Endothelial cell of umbilical vein (primary cell): Measurements from ENCODE around the gene NDUFB10. TPM values are rescaled to one million over a fixed set of nuclear protein-coding genes. Genes with fewer than 3 reads are reported as not detected.

Experiments used
- BruUV-seq: library from RNA; stranded (reverse); fragments of 400-500 nt; replicated peaks from 2 replicates; lab custom pipeline; 2021; lab: Mats Ljungman, UMichigan
- CTCF ChIA-PET: fragments of 300-600, 350-600 bp; sonication (Branson Sonifier 250); formaldehyde crosslinking; loops from one replicate; lab custom pipeline; 2021; ENCODE audit warnings: antibody characterized with exemption, inconsistent platforms; lab: Charles Lee
- POLR2A ChIA-PET: fragments of 300-600, 350-600 bp; sonication (Branson Sonifier 250); formaldehyde crosslinking; loops from one replicate; lab custom pipeline; 2021; ENCODE audit warnings: antibody characterized with exemption, inconsistent platforms; lab: Charles Lee
- DNase-seq: peaks from one replicate; pipeline ENCODE4 v3.0.0-alpha.2; 2011; ENCODE audit warnings: low read depth, low spot score
- FAIRE-seq: peaks from 2 replicates; lab custom pipeline; 2011; peaks lifted over from hg19 to GRCh38; lab: Jason Lieb, UNC
- H2AFZ ChIP-seq: 2 replicates; pipeline ENCODE4 v1.6.0; 2012; ENCODE audit warnings: low read depth, low read length, control low read depth, inconsistent platforms
- H3K27ac ChIP-seq: 2 replicates; pipeline ENCODE4 v1.5.1; 2011; ENCODE audit warnings: low read depth, mild to moderate bottlenecking, control low read depth, low read length, moderate library complexity; ENCODE audit not compliant: insufficient read depth
- H3K27me3 ChIP-seq, 2 experiments: 2 replicates each; pipeline versions ENCODE4 v1.6.0 to v1.6.1; 2011; ENCODE audit warnings: low read length in 2 of 2, mixed read lengths in 1 of 2; ENCODE audit not compliant: control insufficient read depth in 2 of 2, insufficient read depth in 2 of 2
- H3K36me3 ChIP-seq, 2 experiments: 2 replicates in 1 of 2; 3 replicates in 1 of 2; pipeline ENCODE4 v1.5.1; 2011; ENCODE audit warnings: low read length in 2 of 2, mild to moderate bottlenecking in 1 of 2, moderate library complexity in 1 of 2; ENCODE audit not compliant: control insufficient read depth in 2 of 2, insufficient read depth in 2 of 2; ENCODE audit errors: extremely low read depth in 1 of 2
- H3K4me1 ChIP-seq: 3 replicates; pipeline ENCODE4 v1.5.1; 2011; ENCODE audit warnings: mild to moderate bottlenecking, low read length; ENCODE audit not compliant: control insufficient read depth, insufficient read depth; ENCODE audit errors: extremely low read depth
- H3K4me2 ChIP-seq: 2 replicates; pipeline ENCODE4 v1.6.1; 2011; ENCODE audit warnings: low read length, control low read depth, mixed read lengths; ENCODE audit not compliant: insufficient read depth
- H3K4me3 ChIP-seq, 3 experiments: fragments of 200-600 bp in 1 of 3; sonication (generic), shearing (Covaris generic) in 1 of 3; replicated peaks in 1 of 3; 2 replicates each; pipeline ENCODE4 v1.5.1; 2011 to 2016; ENCODE audit warnings: control low read depth in 3 of 3, low read length in 3 of 3, mild to moderate bottlenecking in 2 of 3, inconsistent platforms in 1 of 3, low read depth in 1 of 3, moderate library complexity in 1 of 3; ENCODE audit not compliant: insufficient read depth in 1 of 3
- H3K79me2 ChIP-seq: 2 replicates; pipeline ENCODE4 v1.6.0; 2012; ENCODE audit warnings: low read length, inconsistent platforms; ENCODE audit not compliant: control insufficient read depth, insufficient read depth
- H3K9ac ChIP-seq: replicated peaks from 2 replicates; pipeline ENCODE3; 2011; ENCODE audit warnings: low read length, control low read depth; ENCODE audit not compliant: insufficient read depth; ENCODE audit errors: extremely low read depth
- H3K9me1 ChIP-seq: replicated peaks from 3 replicates; pipeline ENCODE4 v1.6.0; 2011; ENCODE audit warnings: mild to moderate bottlenecking, low read length; ENCODE audit not compliant: control insufficient read depth, insufficient read depth; ENCODE audit errors: extremely low read depth
- H3K9me3 ChIP-seq: replicated peaks from 2 replicates; pipeline ENCODE4 v1.5.1; 2012; ENCODE audit warnings: low read length, inconsistent platforms; ENCODE audit not compliant: control insufficient read depth, insufficient read depth
- H4K20me1 ChIP-seq: replicated peaks from 2 replicates; pipeline ENCODE3; 2011; ENCODE audit warnings: mild to moderate bottlenecking, low read length; ENCODE audit not compliant: control insufficient read depth, insufficient read depth; ENCODE audit errors: extremely low read depth
- EZH2 ChIP-seq: IDR thresholded peaks from 2 replicates; pipeline ENCODE4 v1.6.1; 2012; ENCODE audit warnings: borderline replicate concordance, low read depth, mild to moderate bottlenecking, moderate library complexity, low read length, inconsistent platforms; ENCODE audit not compliant: severe bottlenecking
- FOS ChIP-seq: IDR thresholded peaks from 2 replicates; pipeline ENCODE4 v1.6.1; 2011; ENCODE audit warnings: mild to moderate bottlenecking, low read length, moderate library complexity, borderline replicate concordance; ENCODE audit not compliant: insufficient read depth
- GATA2 ChIP-seq: IDR thresholded peaks from 2 replicates; pipeline ENCODE4 v1.7.0; 2011; ENCODE audit warnings: low read depth, mild to moderate bottlenecking, moderate library complexity, mixed read lengths, low read length; ENCODE audit not compliant: insufficient read length, insufficient read depth
- JUN ChIP-seq: IDR thresholded peaks from 2 replicates; pipeline ENCODE4 v1.6.1; 2011; ENCODE audit warnings: borderline replicate concordance, low read depth; ENCODE audit not compliant: insufficient read length, insufficient read depth
- MYC ChIP-seq: IDR thresholded peaks from one replicate; pipeline ENCODE4 v1.6.1; 2011; ENCODE audit warnings: mild to moderate bottlenecking, low read depth, low read length
- POLR2A ChIP-seq: IDR thresholded peaks from 2 replicates; pipeline ENCODE4 v1.6.1; 2012; ENCODE audit warnings: low read depth, mild to moderate bottlenecking, control low read depth, low read length
- POLR2AphosphoS5 ChIP-seq: IDR thresholded peaks from 2 replicates; pipeline ENCODE4 v1.6.1; 2012; ENCODE audit warnings: low read depth, mild to moderate bottlenecking, control low read depth, low read length, moderate library complexity; ENCODE audit not compliant: insufficient read depth
- dilution Hi-C: fragments of 300-500 bp; cut with MboI; formaldehyde crosslinking; loops from one replicate; pipeline ENCODE4 v1.15.0; 2019; ENCODE audit warnings: low sequenced_read_pairs; ENCODE audit not compliant: extremely low pct_ligation_motif_present
- intact Hi-C: fragments of 100-400 bp; cut with micrococcal nuclease; formaldehyde crosslinking; loops from one replicate; pipeline ENCODE4 v1.10.0; 2022
- polyA plus RNA-seq, 4 experiments: library from polyadenylated mRNA; depleted of rRNA in 3 of 4; stranded (reverse) in 3 of 4; unstranded in 1 of 4; fragments of >200 nt; gene quantifications; 2 replicates each; pipeline versions ENCODE4 v1.2.1 to v1.2.3, GENCODE V29; 2011 to 2012; ENCODE audit warnings: missing spikeins in 1 of 4
- total RNA-seq: library from RNA; stranded (reverse); gene quantifications from 2 replicates; pipeline ENCODE4 v1.2.3, GENCODE V29; 2021
- TF ChIP-seq, protein P1 (sequence below): IDR thresholded peaks from 2 replicates; pipeline ENCODE4 v1.6.1; 2011; ENCODE audit not compliant: insufficient read depth, insufficient read length
- TF ChIP-seq, protein P2 (sequence below), 2 donors: IDR thresholded peaks; 1 replicate in 1 of 2; 2 replicates in 1 of 2; pipeline ENCODE4 v1.5.1; 2011; ENCODE audit warnings: low read length in 2 of 2, mild to moderate bottlenecking in 2 of 2, moderate library complexity in 2 of 2, control low read depth in 1 of 2, inconsistent platforms in 1 of 2, low read depth in 1 of 2; ENCODE audit not compliant: insufficient read depth in 1 of 2; ENCODE audit errors: extremely low read depth in 1 of 2

Gene NDUFB10
- total and polyA plus RNA-seq, 2 donors (not counting 3 experiments of a cell fraction or from before 2014, with no cell fraction given): 124 to 167 TPM

DNA sequence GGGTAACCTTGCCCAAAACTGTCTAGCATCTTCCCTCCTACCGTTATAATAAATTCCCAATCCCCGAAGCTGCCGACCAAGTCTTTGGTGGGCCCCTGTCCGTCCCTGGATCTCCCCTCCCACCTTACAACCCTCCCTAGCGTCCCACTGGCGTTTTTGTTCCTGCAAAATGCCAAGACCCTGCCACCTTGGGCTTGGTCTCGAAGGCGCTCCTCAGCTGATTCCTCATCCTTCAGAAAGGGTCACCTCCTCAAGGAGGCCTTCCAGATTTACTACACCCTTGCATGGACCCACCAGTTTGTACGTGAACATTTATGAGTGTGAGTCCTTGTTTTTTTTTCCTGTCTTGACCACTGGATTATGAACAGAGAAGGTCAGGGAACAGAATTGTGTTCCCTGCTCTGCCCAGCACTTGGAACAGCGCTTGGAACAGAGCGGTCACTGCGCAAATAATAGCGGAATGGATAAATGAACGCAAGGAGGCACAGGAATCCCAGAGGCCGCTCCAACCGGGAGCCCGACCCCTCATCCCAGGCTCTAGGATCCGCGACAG, 23.7 kb downstream of the NDUFB10 start:
- POLR2A ChIA-PET: interaction anchor here (1.5 kb wide), 1 partner anchor 18 kb away, joined by 5 read pairs; the partner anchor contains the start of gene RPS2
- no peak overlapping the region for H3K9ac ChIP-seq
- no peaks in the 10 kb centered on the region for H3K9me1 ChIP-seq
- no peak overlapping the region for H3K27ac ChIP-seq
- FAIRE-seq (no peak), DNase-seq (no peak)
- peaks cover 0 to 10% of the 10 kb centered on the region in 2 experiments for H3K36me3 ChIP-seq
- intact Hi-C loops: no loop called here
- H3K4me3 ChIP-seq: peak overlapping the region in 2 of 3 experiments; percentile 24 to 75
- dilution Hi-C loops: no loop called here
- peaks cover 5% of the 10 kb centered on the region for H3K79me2 ChIP-seq
- H4K20me1 ChIP-seq: no peaks in the 10 kb centered on the region
- peak overlapping the region; percentile 90 for H2AFZ ChIP-seq
- no TSS peak for BruUV-seq
- peaks cover 35 to 41% of the 10 kb centered on the region in 2 experiments for H3K27me3 ChIP-seq
- peaks cover 15% of the 10 kb centered on the region for H3K4me1 ChIP-seq
- H3K4me2 ChIP-seq: peak overlapping the region; percentile 65
- TF ChIP-seq FOS: no peak
- TF ChIP-seq, protein P1, sequence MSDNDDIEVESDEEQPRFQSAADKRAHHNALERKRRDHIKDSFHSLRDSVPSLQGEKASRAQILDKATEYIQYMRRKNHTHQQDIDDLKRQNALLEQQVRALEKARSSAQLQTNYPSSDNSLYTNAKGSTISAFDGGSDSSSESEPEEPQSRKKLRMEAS: no peak
- no peak for TF ChIP-seq MYC
- CTCF ChIA-PET: interaction anchor here (5.0 kb wide), 1 partner anchor 158 kb away, joined by 21 read pairs; no protein-coding TSS in a partner anchor
- H3K9me3 ChIP-seq: no peaks in the 10 kb centered on the region

DNA sequence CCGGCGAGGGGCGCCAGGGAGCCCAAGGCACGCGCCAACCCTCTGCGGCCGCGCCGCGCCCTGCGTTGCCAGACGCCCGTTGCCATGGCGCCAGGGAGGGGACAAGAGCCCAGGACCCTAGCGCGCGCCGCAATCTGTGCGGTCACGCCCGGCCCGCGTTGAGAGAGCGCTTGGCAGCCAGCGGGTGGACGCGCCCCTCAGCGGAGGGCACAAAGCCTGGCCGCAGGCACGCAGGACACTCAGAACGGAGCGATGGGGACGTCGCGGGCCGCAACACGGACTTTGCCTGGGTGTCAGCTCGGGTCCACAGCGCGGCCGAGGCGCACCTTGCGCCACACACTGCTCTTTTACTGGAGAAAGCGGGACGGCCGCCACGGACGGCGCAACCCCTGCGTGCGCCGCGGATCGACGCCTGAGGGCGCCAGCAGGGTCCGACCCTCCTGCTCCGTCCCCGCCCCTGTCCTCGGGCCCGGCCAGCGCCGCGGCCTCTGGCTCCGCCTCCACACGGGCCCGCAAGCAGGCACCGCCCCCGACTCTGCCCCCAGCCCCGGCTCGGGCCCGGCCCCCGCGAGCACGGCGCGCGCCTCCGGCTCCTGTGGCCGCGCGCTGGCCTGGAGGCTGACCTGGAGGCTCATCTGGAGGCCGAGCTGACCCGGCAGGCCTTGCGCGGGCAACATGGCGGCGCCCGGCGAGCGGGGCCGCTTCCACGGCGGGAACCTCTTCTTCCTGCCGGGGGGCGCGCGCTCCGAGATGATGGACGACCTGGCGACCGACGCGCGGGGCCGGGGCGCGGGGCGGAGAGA, 24.4 kb downstream of the NDUFB10 start, which contains the start of gene GFER:
GFER (plus strand) TSS at position 650 of the 803 bp plus-strand sequence; CDS start at position 676, 26 bp downstream.
- Histone ChIP-seq H4K20me1 (no peaks in the 10 kb centered on the region), H3K27me3 (peaks cover 37 to 41% of the 10 kb centered on the region in 2 experiments), H3K27ac (no peak within 1 kb of the TSS), H3K4me2 (peak within 1 kb of the TSS; percentile 67), H3K79me2 (peaks cover 5% of the 10 kb centered on the region), H3K9me3 (no peaks in the 10 kb centered on the region), H3K9ac (peak within 1 kb of the TSS; percentile 69), H2AFZ (peak within 1 kb of the TSS; percentile 90), H3K4me3 (peak within 1 kb of the TSS; percentile 51 to 75 (median 71)), H3K9me1 (no peaks in the 10 kb centered on the region), H3K36me3 (peaks cover 0 to 7% of the 10 kb centered on the region in 2 experiments), H3K4me1 (peaks cover 15% of the 10 kb centered on the region)
- FAIRE-seq: peak; percentile 89
- TF ChIP-seq JUN (no peak), MYC (no peak), POLR2A (peak; percentile 90), GATA2 (no peak), FOS (no peak), EZH2 (no peak), POLR2AphosphoS5 (peak; percentile 94)
- TF ChIP-seq, protein P2, sequence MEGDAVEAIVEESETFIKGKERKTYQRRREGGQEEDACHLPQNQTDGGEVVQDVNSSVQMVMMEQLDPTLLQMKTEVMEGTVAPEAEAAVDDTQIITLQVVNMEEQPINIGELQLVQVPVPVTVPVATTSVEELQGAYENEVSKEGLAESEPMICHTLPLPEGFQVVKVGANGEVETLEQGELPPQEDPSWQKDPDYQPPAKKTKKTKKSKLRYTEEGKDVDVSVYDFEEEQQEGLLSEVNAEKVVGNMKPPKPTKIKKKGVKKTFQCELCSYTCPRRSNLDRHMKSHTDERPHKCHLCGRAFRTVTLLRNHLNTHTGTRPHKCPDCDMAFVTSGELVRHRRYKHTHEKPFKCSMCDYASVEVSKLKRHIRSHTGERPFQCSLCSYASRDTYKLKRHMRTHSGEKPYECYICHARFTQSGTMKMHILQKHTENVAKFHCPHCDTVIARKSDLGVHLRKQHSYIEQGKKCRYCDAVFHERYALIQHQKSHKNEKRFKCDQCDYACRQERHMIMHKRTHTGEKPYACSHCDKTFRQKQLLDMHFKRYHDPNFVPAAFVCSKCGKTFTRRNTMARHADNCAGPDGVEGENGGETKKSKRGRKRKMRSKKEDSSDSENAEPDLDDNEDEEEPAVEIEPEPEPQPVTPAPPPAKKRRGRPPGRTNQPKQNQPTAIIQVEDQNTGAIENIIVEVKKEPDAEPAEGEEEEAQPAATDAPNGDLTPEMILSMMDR (IDR thresholded peaks at IDR 0.05; ENCODE audit: extremely low read depth in 1 of 2, insufficient read depth in 1 of 2, low read depth in 1 of 2, low read length in 2 of 2): peak; percentile 18 to 54
- TF ChIP-seq, protein P1: no peak
- dilution Hi-C loops (no loop called here), intact Hi-C loops (loop anchor here (1.0 kb wide), 1 partner anchor 12 kb away; no protein-coding TSS in a partner anchor)
- POLR2A ChIA-PET: no interaction called here
- BruUV-seq: no TSS peak
- DNase-seq: peak; percentile 93
- CTCF ChIA-PET: interaction anchor here (1.2 to 5.0 kb wide), 4 partner anchors 18 to 157 kb away, joined by 3 to 21 read pairs (median 8); no protein-coding TSS in a partner anchor
